ENCODE results near the gene COPS9. TPM values are rescaled to one million over a fixed set of nuclear protein-coding genes. Genes with fewer than 3 reads are reported as not detected.

Gene COPS9
- total RNA-seq, 2 donors from 2014 or later: 151 to 161 TPM

DNA sequence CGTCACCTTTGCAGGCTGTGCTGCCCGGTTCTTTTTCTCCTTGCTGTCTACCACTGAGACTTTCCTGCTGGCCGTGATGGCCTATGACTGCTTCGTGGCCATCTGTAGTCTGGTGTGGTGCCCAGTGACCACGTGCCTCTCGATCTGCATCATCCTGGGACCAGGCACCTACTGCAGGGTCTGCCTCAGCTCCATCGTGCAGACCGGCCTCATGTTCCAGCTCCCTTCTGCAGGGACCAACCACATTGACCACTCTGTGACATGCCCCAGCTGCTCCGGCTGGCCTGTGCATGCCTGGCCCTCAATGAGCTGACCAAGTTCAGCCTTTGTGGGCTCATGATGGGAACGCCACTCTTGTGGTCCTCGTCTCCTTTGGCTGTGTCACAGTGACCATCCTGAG is 26.7 kb downstream of the COPS9 start:
- Mint-ChIP-seq H3K4me1 (peaks cover 3% of the 10 kb centered on the region), H3K4me3 (no peak overlapping the region), H3K27me3 (ENCODE audit: insufficient read depth) (peaks cover 10% of the 10 kb centered on the region), H3K36me3 (ENCODE audit: low read depth) (no peaks in the 10 kb centered on the region), H3K9me3 (no peaks in the 10 kb centered on the region), H3K27ac (no peak overlapping the region)
- 87% methylated on average over 5 to 11 of the region's 11 CpGs for WGBS, 2 experiments (ENCODE audit: insufficient coverage in 1 of 2, insufficient read length in 1 of 2)
- no peak for DNase-seq
- Histone ChIP-seq H3K36me3 (ENCODE audit: control insufficient read depth, insufficient read depth, low read length) (no peaks in the 10 kb centered on the region), H3K4me3 (ENCODE audit: low read length) (no peak overlapping the region), H3K27ac (ENCODE audit: low read depth, low read length) (no peak overlapping the region), H3K9me3 (ENCODE audit: control insufficient read depth, low read length) (no peaks in the 10 kb centered on the region), H3K27me3 (ENCODE audit: control insufficient read depth, insufficient read depth, low read length, poor library complexity, severe bottlenecking) (no peaks in the 10 kb centered on the region), H3K4me1 (ENCODE audit: control insufficient read depth, insufficient read depth, low read length) (no peaks in the 10 kb centered on the region), H3K9ac (ENCODE audit: extremely low read depth, low read length, poor library complexity, severe bottlenecking) (no peak overlapping the region)
- TF ChIP-seq, protein P1, sequence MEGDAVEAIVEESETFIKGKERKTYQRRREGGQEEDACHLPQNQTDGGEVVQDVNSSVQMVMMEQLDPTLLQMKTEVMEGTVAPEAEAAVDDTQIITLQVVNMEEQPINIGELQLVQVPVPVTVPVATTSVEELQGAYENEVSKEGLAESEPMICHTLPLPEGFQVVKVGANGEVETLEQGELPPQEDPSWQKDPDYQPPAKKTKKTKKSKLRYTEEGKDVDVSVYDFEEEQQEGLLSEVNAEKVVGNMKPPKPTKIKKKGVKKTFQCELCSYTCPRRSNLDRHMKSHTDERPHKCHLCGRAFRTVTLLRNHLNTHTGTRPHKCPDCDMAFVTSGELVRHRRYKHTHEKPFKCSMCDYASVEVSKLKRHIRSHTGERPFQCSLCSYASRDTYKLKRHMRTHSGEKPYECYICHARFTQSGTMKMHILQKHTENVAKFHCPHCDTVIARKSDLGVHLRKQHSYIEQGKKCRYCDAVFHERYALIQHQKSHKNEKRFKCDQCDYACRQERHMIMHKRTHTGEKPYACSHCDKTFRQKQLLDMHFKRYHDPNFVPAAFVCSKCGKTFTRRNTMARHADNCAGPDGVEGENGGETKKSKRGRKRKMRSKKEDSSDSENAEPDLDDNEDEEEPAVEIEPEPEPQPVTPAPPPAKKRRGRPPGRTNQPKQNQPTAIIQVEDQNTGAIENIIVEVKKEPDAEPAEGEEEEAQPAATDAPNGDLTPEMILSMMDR (conservative IDR thresholded peaks at IDR 0.05): no peak

DNA sequence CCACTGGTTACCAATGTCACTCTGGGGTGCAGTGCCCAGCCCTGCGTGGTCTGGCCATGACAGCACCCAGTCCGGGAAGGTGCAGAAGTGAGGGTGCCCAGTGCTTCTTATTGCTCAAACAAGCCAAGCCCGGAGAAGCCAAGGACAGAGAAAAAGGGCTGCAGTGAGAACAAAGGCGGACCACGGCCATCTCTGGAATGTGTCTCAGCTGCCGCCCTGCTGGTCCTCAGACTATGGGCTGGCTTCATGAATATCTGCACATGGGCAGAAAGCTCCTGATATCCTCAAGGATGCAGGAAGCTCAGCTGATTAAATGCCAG is 28.7 kb downstream of the COPS9 start:
- H3K9ac ChIP-seq (ENCODE audit: extremely low read depth, low read length, poor library complexity, severe bottlenecking): no peak overlapping the region
- H3K36me3 Mint-ChIP-seq (ENCODE audit: low read depth): no peaks in the 10 kb centered on the region
- H3K36me3 ChIP-seq (ENCODE audit: control insufficient read depth, insufficient read depth, low read length): no peaks in the 10 kb centered on the region
- H3K27me3 Mint-ChIP-seq (ENCODE audit: insufficient read depth): peaks cover 10% of the 10 kb centered on the region
- H3K4me1 Mint-ChIP-seq: no peaks in the 10 kb centered on the region
- no peaks in the 10 kb centered on the region for H3K27me3 ChIP-seq (ENCODE audit: control insufficient read depth, insufficient read depth, low read length, poor library complexity, severe bottlenecking)
- no peak overlapping the region for H3K27ac ChIP-seq (ENCODE audit: low read depth, low read length)
- H3K9me3 Mint-ChIP-seq: no peaks in the 10 kb centered on the region
- no peak overlapping the region for H3K4me3 Mint-ChIP-seq
- no peak overlapping the region for H3K4me3 ChIP-seq (ENCODE audit: low read length)
- H3K27ac Mint-ChIP-seq: no peak overlapping the region
- no peaks in the 10 kb centered on the region for H3K9me3 ChIP-seq (ENCODE audit: control insufficient read depth, low read length)
- 84 to 91% methylated on average over 6 of the region's 6 CpGs for WGBS, 2 experiments (ENCODE audit: insufficient coverage in 1 of 2, insufficient read length in 1 of 2)
- no peak for DNase-seq
- no peaks in the 10 kb centered on the region for H3K4me1 ChIP-seq (ENCODE audit: control insufficient read depth, insufficient read depth, low read length)
- TF ChIP-seq, protein P1 (conservative IDR thresholded peaks at IDR 0.05): no peak

DNA sequence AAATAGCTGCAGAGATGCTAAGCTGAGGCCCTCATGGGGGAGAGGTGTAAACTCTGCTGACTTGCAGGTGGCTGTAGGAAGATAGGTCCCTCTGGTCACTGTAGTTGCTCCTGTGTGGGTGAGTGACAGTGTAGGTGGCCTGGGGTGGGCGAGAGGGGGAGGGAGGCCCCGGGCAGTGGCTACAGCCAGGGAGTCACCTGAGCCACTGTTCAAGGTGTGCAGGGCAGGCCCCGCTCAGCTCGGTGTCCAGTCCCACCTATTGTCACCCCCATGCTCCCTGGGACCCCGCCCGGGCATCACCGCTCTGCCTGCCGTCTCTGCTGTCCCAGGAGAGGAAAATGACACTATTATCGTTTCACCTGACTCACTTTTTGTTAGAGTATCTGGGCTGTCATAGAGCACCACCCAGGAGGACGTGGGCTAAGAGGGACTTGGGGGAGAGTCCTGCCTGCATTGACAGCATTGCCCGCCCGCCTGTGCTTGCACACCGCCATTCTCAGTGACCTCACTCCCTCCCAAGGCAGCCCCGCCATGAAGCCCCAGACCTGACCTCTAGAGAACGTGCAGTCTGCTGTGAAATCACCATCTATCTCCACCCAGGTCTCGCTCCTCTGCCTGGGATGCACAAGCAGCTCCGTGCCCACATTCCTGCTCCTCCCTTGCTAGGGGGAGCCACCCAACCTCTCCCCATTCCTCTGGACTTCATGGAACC is 29.2 kb downstream of the COPS9 start:
- Mint-ChIP-seq H3K27ac (no peak overlapping the region), H3K4me1 (no peaks in the 10 kb centered on the region), H3K36me3 (ENCODE audit: low read depth) (no peaks in the 10 kb centered on the region), H3K4me3 (no peak overlapping the region), H3K27me3 (ENCODE audit: insufficient read depth) (peaks cover 10% of the 10 kb centered on the region), H3K9me3 (no peaks in the 10 kb centered on the region)
- H3K27ac ChIP-seq (ENCODE audit: low read depth, low read length): no peak overlapping the region
- TF ChIP-seq, protein P1 (conservative IDR thresholded peaks at IDR 0.05): no peak
- no peaks in the 10 kb centered on the region for H3K4me1 ChIP-seq (ENCODE audit: control insufficient read depth, insufficient read depth, low read length)
- H3K9ac ChIP-seq (ENCODE audit: extremely low read depth, low read length, poor library complexity, severe bottlenecking): no peak overlapping the region
- no peaks in the 10 kb centered on the region for H3K36me3 ChIP-seq (ENCODE audit: control insufficient read depth, insufficient read depth, low read length)
- no peaks in the 10 kb centered on the region for H3K9me3 ChIP-seq (ENCODE audit: control insufficient read depth, low read length)
- 90% methylated on average over 17 of the region's 17 CpGs; no CpG with 5 or more reads in 1 of the 2 experiments for WGBS, 2 experiments (ENCODE audit: insufficient coverage in 1 of 2, insufficient read length in 1 of 2)
- DNase-seq: no peak
- no peak overlapping the region for H3K4me3 ChIP-seq (ENCODE audit: low read length)
- H3K27me3 ChIP-seq (ENCODE audit: control insufficient read depth, insufficient read depth, low read length, poor library complexity, severe bottlenecking): no peaks in the 10 kb centered on the region
